HG03378 (cell line): ENCODE results near the gene MBD4.

Experiments used
- ATAC-seq: cut with Tn5 transposase; IDR thresholded peaks from one replicate; pipeline ENCODE4 v1.9.1; 2021; ENCODE audit warnings: mild to moderate bottlenecking, moderate library complexity; ENCODE audit not compliant: unreplicated experiment

MBD4 gene

DNA sequence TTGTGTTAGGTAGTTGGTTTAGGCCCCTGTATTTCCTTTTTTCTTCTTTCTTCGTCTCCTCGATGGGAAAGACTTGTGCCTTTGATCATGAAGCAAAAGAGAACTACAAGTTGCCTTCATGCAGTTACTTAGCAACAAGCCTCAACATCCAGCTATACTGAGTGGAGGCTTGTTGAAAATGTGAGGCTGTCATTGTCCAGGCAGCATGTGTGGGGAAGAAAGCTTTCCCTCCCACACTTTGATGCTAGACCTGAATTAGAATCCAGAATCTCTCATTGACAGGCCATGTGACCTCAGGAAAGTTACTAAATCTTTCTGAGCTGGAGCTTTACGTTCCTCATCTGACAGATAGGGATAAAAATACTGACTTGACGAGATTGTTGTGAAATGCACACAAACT is 24.0 kb upstream of the MBD4 start:
- no peak for ATAC-seq

DNA sequence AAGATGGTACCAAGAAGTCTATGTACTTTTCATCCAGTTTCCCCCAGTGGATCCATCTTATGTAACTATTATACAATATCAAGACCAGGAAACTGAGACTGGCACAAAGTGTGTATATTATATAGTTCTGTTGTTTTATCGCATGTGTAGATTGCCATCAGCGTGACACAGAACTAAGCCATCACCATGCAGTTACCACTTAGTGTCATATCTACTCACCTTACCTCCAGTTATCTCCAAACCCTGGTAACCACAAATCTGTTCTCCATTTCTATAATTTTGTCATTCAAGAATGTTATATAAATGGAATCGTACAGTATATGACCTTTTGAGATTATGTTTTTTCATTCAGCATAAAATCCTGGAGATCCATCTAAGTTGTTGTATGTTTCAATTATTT is 23.3 kb upstream of the MBD4 start:
- no peak for ATAC-seq

DNA sequence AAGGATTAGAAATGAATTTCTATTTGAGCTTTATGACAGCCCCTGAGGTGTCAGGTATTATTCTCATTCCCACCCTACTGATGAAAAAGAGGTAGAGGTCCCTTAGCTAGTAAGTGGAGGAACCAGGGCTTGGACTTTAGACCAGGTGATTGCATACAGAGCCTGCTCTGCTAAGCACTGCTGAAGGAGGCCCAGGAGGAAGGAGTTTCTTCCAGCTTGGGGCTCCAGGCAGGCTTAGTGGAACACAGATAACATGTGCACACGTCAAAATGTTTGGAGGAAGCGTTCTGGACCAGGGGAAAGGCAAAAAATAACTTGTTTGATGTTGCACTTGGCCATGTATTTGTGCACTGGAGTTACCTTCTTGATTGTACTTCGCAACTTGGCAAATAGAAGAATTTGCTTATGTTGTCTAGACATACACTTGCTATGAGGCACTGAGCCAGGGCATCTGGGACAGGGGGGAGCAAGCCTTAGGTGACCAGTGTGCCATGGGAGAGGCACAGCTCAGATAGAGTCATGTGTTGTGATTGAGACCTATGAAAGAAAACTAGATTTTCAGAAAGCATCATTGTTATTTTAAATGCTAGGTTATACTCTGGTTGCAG is 22.7 kb upstream of the MBD4 start:
- no peak for ATAC-seq

- no peak for ATAC-seq
Measured at GRCh38 chr3:129461461-129462146, 21.9 kb upstream of the MBD4 start.

DNA sequence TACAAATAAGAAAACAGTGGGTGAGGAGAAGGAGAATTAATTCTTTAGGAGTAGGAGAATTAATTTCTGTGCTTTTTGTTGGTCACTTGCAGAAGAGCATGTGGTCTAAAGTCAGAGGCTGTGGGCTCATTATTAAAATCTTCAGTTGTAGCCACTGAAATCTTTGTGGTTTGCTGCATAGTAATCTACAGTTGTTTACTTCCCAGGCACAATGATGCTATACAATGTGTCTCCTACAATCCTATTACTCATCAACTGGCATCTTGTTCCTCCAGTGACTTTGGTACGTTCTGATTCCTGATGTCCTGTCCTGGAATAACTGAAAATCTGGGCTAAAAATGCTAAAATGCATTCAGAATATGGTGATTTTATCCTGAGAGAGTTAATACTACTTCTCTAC is 21.3 kb upstream of the MBD4 start:
- ATAC-seq, result no peak

DNA sequence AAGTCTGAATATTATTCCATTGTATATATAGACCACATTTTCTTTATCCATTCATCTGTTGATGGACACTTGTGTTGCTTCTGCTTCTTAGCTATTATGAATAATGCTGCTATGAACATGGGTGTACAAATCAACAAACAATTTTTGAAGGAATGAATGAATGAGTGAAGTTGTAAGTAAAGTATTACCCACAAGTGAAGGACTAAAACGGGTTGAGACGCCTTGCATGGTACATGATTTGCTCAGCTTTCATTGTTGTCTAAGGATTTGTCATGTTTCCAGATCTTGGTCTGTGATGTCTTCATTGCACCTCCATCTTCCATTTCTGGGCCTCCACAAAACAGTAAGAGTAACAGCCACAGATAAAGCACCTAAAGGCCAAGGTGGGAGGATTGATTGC is 20.8 kb upstream of the MBD4 start:
- no peak for ATAC-seq

DNA sequence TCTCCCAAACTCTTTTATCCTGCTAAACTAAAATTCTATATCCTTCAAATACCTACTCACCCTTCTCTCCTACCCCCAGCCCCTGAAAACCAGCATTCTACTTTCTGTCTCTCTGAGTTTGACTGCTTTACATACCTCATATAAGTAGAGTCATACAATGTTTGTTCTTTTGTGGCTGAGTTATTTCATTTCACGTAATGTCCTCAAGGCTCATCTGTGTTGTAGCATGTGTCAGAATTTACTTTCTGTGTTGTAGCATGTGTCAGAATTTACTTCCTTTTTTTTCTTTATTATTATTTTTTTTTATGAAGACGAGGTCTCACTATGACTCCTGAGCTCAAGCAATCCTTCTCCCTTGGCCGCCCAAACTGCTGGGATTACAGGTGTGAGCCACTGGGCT is 20.4 kb upstream of the MBD4 start:
- ATAC-seq, result no peak

DNA sequence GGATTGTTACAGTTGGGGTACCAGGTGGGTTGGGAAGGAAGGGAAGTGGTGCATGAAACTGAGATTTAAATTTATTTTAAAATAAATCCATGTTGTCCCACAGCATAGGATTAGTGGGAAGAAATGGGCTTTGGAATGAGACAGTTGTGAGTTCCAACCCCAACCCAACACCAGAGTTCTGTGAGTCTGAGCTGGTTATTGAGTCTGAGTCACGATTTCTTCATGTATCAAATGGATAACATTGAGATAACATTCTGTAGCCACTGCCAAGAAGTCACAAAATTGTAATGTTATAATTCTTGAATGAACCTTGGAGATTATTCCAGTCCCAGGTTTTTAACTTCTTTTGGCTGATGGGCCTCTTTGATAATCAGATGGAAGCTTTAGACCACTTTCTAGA is 14.0 kb upstream of the MBD4 start:
- ATAC-seq, result no peak

DNA sequence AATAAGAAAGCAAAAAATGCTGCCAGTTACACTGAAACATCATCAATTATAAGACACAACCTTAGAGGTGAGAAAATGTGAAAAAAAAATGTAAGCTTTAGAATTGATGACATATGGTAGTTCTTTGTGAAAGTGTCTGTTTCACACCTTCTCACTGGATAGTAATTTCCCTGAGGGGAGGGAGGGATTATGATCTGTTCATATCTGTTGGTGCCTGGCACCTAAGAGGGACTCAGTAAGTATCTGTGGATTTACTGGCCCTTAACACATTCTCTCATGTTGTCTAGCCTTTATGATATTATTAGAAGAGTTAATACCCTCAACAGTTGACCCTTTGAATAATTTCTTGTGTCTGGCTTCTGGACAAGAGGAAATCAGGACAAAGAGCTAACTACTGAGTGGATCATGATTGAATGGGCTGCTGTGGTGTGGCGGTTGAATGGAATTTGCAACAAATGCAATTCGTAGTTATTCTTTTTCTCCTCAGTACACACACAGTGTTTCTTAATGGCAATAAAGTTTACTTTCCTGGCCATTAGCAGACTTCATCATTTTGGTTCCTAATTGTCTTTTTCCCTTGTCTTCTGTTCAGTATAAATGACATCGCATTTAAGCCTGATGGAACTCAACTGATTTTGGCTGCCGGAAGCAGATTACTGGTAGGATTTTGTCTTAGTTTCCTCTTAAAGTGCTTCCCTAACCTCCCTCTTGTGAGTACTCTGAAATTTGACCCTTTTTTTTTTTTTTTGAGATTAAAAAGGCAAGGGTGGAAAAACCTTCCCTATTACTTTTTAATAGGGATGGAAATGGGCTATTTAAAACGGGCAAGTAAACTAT is 9.7 kb upstream of the MBD4 start:
- no peak for ATAC-seq

DNA sequence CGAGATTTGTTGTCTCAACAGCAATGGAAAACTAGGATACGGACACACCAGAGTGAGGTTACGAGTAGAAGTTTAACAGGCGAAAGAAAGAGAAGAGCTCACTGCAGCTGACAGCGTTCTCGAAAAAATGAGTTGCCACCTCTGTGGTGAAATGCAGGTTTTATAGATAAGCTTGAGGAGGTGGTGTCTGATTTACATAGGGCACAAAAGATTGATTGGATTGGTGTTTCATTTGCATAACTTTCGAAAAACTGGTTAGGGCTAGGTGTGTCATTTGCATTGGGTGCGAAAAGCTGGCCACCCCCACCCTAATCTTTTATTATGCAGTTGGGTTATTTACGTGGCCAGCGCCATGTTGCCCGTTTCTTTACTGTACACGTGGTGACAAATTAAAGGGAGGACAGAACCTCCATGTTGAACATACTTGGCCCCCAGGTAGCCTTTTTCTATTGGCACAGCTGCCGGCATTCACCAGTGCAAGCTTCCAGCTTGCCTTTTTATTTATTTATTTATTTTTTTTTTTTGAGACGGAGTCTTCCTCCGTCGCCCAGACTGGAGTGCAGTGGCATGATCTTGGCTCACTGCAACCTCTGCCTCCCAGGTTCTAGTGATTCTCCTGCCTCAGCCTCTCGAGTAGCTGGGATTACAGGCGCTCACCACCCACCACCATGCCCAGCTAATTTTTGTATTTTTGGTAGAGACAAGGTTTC is 8.6 kb upstream of the MBD4 start:
- no peak for ATAC-seq

DNA sequence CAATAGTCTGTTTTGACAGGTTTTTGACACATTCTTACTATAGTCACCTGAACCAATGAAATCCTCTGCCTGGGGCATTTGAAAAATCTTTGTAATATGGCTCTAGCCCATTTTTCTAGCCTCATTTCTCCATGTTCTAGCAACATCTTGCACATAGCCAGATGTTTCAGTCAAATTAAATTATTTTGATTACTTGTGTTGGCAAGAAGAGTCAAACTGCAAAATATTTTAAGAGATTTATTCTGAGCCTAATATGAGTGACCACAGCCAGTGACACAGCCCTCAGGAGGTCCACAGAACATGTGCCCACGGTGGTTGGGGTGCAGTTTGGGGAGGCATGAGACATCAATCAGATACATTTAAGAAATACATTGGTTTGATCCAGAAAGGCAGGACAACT is 7.2 kb upstream of the MBD4 start:
- no peak for ATAC-seq

- ATAC-seq, result no peak
Measured at GRCh38 chr3:129445471-129445870, 5.7 kb upstream of the MBD4 start.

DNA sequence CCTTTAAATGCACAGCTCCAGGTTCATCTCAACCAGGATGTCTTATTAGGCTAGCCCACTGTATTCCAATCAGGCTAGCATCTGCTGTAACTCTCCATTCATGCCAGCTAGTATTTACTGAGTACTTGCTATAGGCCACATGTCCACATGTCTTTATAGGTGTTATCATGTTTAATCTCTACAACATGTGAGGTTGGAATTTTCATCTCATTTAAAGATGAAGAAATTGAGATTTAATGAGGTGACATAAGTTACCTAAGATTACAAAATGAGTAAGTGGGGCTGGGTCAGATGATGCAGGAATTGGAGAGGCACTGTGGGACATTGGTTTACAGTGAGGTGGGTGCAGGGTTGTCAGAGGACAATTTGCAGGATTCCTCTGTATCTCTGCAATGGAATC is 3.2 kb upstream of the MBD4 start:
- ATAC-seq, result no peak

DNA sequence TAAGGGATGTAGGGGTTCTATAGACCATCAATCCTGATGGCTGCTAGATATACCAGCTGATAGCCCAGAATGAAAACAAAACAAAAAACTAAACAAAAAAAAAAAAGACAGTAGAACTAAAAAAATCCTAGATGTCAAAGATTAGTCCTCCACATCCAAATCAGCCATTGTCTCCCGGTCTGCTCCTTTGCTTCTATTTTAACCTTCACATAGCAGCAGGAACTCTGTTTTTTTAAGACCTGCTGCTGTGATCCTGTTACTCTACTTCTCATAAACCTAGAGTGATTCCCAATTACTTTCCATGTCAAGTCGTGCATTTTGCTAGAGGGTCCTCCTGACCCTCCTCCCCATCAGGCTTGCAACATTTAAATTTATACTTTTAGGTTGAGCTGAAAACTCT is 2.7 kb upstream of the MBD4 start:
- no peak for ATAC-seq

DNA sequence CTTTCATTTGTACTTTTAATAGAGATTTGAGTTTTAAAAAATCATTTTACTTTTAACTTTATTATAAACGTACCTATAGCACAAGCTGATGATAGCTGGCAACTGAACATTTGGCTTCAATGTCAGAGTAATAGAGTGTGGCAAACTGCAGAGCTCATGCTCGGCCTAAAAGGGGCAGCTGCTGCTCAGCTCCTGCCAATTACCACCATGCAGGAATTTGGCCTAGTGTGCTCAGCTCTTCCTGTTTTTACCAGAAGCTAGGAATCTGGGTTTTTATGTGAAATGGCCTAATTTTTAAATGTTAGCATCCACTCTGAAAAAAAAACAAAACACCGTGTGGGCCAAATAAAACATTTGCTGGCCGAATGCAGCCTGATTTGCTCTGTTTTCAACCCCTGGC is 2.0 kb upstream of the MBD4 start:
- no peak for ATAC-seq

GRCh38 chr3:129441215-129441614 is 1.5 kb upstream of the MBD4 start:
- no peak for ATAC-seq

GRCh38 chr3:129440618-129441190 is 956 bp upstream of the MBD4 start:
- ATAC-seq, result no peak

DNA sequence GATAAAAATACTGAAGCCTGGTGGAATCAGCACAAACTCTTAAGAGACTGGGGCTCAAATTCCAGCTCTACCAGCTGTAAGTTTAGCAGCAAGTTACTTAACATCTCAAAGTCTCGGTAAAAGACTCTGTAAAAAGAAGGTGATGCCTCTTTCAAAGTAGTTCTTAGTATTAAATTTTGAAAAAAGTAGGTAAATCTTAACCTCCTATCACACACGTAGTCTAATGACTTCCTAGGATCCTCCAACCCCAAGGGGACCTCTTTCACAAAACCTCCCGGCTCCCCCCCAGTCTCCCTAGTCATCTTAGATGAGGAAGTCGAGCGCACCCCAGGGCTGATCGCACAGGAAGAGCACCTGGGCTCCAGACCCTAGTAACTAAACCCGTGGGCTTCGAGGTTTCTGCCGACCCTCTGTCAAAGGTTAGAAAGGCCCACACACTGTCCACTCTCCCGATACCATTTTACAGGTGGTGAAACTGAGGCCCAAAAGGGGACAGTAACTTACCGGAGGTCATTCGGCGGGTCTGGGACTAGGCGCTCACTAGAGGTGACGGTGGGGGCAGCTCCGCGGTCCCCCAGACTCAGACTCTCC is 427 bp downstream of the MBD4 start:
- peak; percentile 15 for ATAC-seq

GRCh38 chr3:129435367-129435766 is 4.4 kb downstream of the MBD4 start:
- no peak for ATAC-seq

DNA sequence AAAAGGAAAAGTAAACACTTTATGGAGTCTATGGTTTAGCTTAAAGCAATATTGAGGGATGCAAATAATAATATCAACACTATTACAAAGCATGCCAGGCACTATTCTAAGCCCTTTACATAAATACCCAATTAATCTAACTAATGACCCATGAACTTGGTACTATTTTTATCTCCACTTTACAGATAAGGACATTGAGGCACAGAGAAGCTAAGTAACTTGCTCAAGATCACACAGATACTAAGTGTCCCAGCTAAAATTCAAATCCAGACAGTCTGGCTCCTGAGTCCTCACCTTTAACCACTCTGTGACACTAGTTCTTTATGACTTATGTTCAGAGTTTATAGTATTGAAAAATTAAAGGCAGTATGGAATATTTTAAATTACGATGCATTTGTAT is 5.6 kb downstream of the MBD4 start:
- no peak for ATAC-seq

GRCh38 chr3:129433565-129433964 is 6.2 kb downstream of the MBD4 start:
- no peak for ATAC-seq
